Small intestine (tissue), 7 donors: ENCODE data around the gene ACAD10. TPM values are rescaled to one million over a fixed set of nuclear protein-coding genes. Genes with fewer than 3 reads are reported as not detected.
"Not testable (repeated sequence)": the region's sequence is repeated elsewhere in the genome, so short reads cannot be mapped to it uniquely, and the experiment has no call there.

Experiments
- DNase-seq, 2 donors: peaks; one replicate each; pipeline versions ENCODE4 v3.0.0 to v3.0.0-alpha.2; 2013
- FAIRE-seq: peaks from 2 replicates; lab custom pipeline; 2012; peaks lifted over from hg19 to GRCh38; lab: Jason Lieb, UNC
- H3K27ac ChIP-seq, 3 donors: one replicate each; pipeline ENCODE4 v1.5.1; 2013; ENCODE audit warnings: low read length in 2 of 3, mild to moderate bottlenecking in 2 of 3, control low read depth in 1 of 3, inconsistent platforms in 1 of 3, low read depth in 1 of 3, moderate library complexity in 1 of 3
- H3K27me3 ChIP-seq, 3 donors: one replicate each; pipeline ENCODE4 v1.6.1; 2013; ENCODE audit warnings: low read length in 3 of 3, inconsistent platforms in 1 of 3; ENCODE audit not compliant: control insufficient read depth in 3 of 3, insufficient read depth in 3 of 3
- H3K36me3 ChIP-seq, 3 donors: one replicate each; pipeline ENCODE4 v1.6.1; 2013; ENCODE audit warnings: low read length in 3 of 3, inconsistent platforms in 1 of 3, low read depth in 1 of 3, mild to moderate bottlenecking in 1 of 3, moderate library complexity in 1 of 3; ENCODE audit not compliant: control insufficient read depth in 3 of 3, insufficient read depth in 2 of 3
- H3K4me1 ChIP-seq, 3 donors: one replicate each; pipeline ENCODE4 v1.6.1; 2013; ENCODE audit warnings: low read length in 2 of 3, inconsistent platforms in 1 of 3, low read depth in 1 of 3, mild to moderate bottlenecking in 1 of 3, moderate library complexity in 1 of 3; ENCODE audit not compliant: control insufficient read depth in 3 of 3, insufficient read depth in 2 of 3
- H3K4me3 ChIP-seq, 3 donors: one replicate each; pipeline ENCODE4 v1.5.1; 2013; ENCODE audit warnings: low read length in 3 of 3, control low read depth in 1 of 3, inconsistent platforms in 1 of 3, low read depth in 1 of 3, mild to moderate bottlenecking in 1 of 3, moderate library complexity in 1 of 3
- H3K9me3 ChIP-seq, 2 donors: one replicate each; pipeline ENCODE4 v1.6.1; 2013; ENCODE audit warnings: low read depth in 1 of 2, low read length in 1 of 2; ENCODE audit not compliant: control insufficient read depth in 2 of 2, insufficient read depth in 1 of 2
- WGBS, 3 donors: extraction: QIAGEN DNeasy Blood & Tissue Kit; methylation state at CpG; one replicate each; pipeline ENCODE4 v1.1.7; 2013; 5-methylcytosine and 5-hydroxymethylcytosine counted together
- polyA plus RNA-seq, 4 donors: library from polyadenylated mRNA; stranded (reverse) in 3 of 4; unstranded in 1 of 4; fragments of 200-250 nt in 3 of 4; fragments of 120-200 nt in 1 of 4; gene quantifications; one replicate each; pipeline versions ENCODE4 v1.2.1 to v1.2.3, GENCODE V29; 2013
- donor health status: healthy with polysubstance abuse.
- donor health status: control.
- donor health status: control.
- donor health status: Bipolar disorder and iron deficiency.
- donor health status: healthy.

The ACAD10 gene
- polyA plus RNA-seq, 4 donors, result 20.2 to 42.5 (median 33.0) TPM

GRCh38 chr12:111723646-111724360, 38.0 kb downstream of the ACAD10 start:
- H3K36me3 ChIP-seq, result peaks cover 0 to 44% (median 3%) of the 10 kb centered on the region in 3 donors
- not testable (repeated sequence) for H3K4me1 ChIP-seq, H3K27ac ChIP-seq, H3K27me3 ChIP-seq, DNase-seq, H3K4me3 ChIP-seq, FAIRE-seq, H3K9me3 ChIP-seq
- 96 to 98% (median 98%) methylated on average over 20 to 46 of the region's 46 CpGs for WGBS, 3 donors

GRCh38 chr12:111728795-111729194, 42.9 kb downstream of the ACAD10 start:
- Histone ChIP-seq H3K9me3 (peaks cover 0 to 2% of the 10 kb centered on the region in 2 donors), H3K27ac (no peak overlapping the region), H3K4me1 (no peaks in the 10 kb centered on the region), H3K27me3 (no peaks in the 10 kb centered on the region), H3K4me3 (no peak overlapping the region), H3K36me3 (peaks cover 0 to 68% (median 7%) of the 10 kb centered on the region in 3 donors)
- FAIRE-seq (no peak), DNase-seq (no peak)
- WGBS, 3 donors, result 96 to 100% (median 98%) methylated on average over 2 of the region's 2 CpGs

- DNase-seq, result no peak
- Histone ChIP-seq H3K36me3 (peaks cover 0 to 72% (median 7%) of the 10 kb centered on the region in 3 donors), H3K4me1 (no peaks in the 10 kb centered on the region)
Observed at GRCh38 chr12:111730420-111730819, 44.6 kb downstream of the ACAD10 start.

GRCh38 chr12:111732786-111733185, 46.9 kb downstream of the ACAD10 start:
- FAIRE-seq (no peak), DNase-seq (no peak)
- Histone ChIP-seq H3K27me3 (no peaks in the 10 kb centered on the region), H3K4me1 (no peaks in the 10 kb centered on the region), H3K4me3 (no peak overlapping the region), H3K9me3 (no peaks in the 10 kb centered on the region), H3K27ac (no peak overlapping the region), H3K36me3 (peaks cover 3 to 79% (median 11%) of the 10 kb centered on the region in 3 donors)
- WGBS, 3 donors, result 81 to 94% (median 89%) methylated on average over 4 of the region's 4 CpGs

More at GRCh38 chr12:111730420-111730819, 44.6 kb downstream of the ACAD10 start:
- WGBS, 3 donors, result 89 to 96% (median 92%) methylated on average over 9 of the region's 9 CpGs
- Histone ChIP-seq H3K9me3 (no peaks in the 10 kb centered on the region), H3K27me3 (no peaks in the 10 kb centered on the region), H3K27ac (no peak overlapping the region), H3K4me3 (no peak overlapping the region)
- no peak for FAIRE-seq

GRCh38 chr12:111733340-111733915, 47.6 kb downstream of the ACAD10 start:
- DNase-seq (no peak), FAIRE-seq (no peak)
- Histone ChIP-seq H3K27ac (no peak overlapping the region), H3K36me3 (peaks cover 3 to 81% (median 9%) of the 10 kb centered on the region in 3 donors), H3K9me3 (no peaks in the 10 kb centered on the region), H3K4me3 (no peak overlapping the region), H3K27me3 (no peaks in the 10 kb centered on the region), H3K4me1 (no peaks in the 10 kb centered on the region)
- 86 to 93% (median 88%) methylated on average over 8 of the region's 8 CpGs for WGBS, 3 donors

- not testable (repeated sequence) for H3K9me3 ChIP-seq, DNase-seq, H3K27ac ChIP-seq, H3K4me3 ChIP-seq, FAIRE-seq, H3K27me3 ChIP-seq
- Histone ChIP-seq H3K4me1 (peaks cover 0 to 17% (median 0%) of the 10 kb centered on the region in 3 donors), H3K36me3 (peaks cover 3 to 40% (median 4%) of the 10 kb centered on the region in 3 donors)
- WGBS, 3 donors, result 97 to 99% (median 98%) methylated on average over 9 of the region's 9 CpGs
Observed at GRCh38 chr12:111739524-111739923, 53.7 kb downstream of the ACAD10 start.

- FAIRE-seq (no peak), DNase-seq (peak; percentile 29 to 45)
- 12 to 26% (median 25%) methylated on average over 4 of the region's 4 CpGs for WGBS, 3 donors
- H3K4me3 ChIP-seq, result no peak overlapping the region
- H3K4me1 ChIP-seq, result peaks cover 0 to 29% (median 0%) of the 10 kb centered on the region in 3 donors
- peak overlapping the region in 2 of 3 donors; percentile 26 to 62 for H3K27ac ChIP-seq
- H3K27me3 ChIP-seq, result no peaks in the 10 kb centered on the region
- H3K36me3 ChIP-seq, result peaks cover 5 to 46% (median 8%) of the 10 kb centered on the region in 3 donors
- no peaks in the 10 kb centered on the region for H3K9me3 ChIP-seq
Observed at GRCh38 chr12:111741235-111741812, 55.5 kb downstream of the ACAD10 start.

GRCh38 chr12:111745211-111745610, 59.4 kb downstream of the ACAD10 start:
- FAIRE-seq (no peak), DNase-seq (peak; percentile 53 to 60)
- no peak overlapping the region for H3K4me3 ChIP-seq
- peak overlapping the region in 1 of 3 donors; percentile 41 for H3K27ac ChIP-seq
- H3K4me1 ChIP-seq, result peaks cover 0 to 29% (median 0%) of the 10 kb centered on the region in 3 donors
- no peaks in the 10 kb centered on the region for H3K27me3 ChIP-seq
- no peaks in the 10 kb centered on the region for H3K9me3 ChIP-seq
- 29 to 66% (median 44%) methylated on average over 4 of the region's 4 CpGs for WGBS, 3 donors
- H3K36me3 ChIP-seq, result peaks cover 8 to 53% (median 12%) of the 10 kb centered on the region in 3 donors
